Fibroblast of villous mesenchyme (primary cell): Measurements from ENCODE around the gene DENND5B. TPM values are rescaled to one million over a fixed set of nuclear protein-coding genes. Genes with fewer than 3 reads are reported as not detected.
A peak's percentile ranks its signal among the peaks of the same experiment; 100 is the strongest.

Experiments
- DNase-seq: peaks from one replicate; pipeline ENCODE4 v3.0.0-alpha.2; 2010; ENCODE audit warnings: low read depth
- H3K4me3 ChIP-seq: 2 replicates; pipeline ENCODE4 v1.5.1; 2011; ENCODE audit warnings: low read depth, mild to moderate bottlenecking, low read length
- CTCF ChIP-seq: IDR thresholded peaks from 2 replicates; pipeline ENCODE4 v1.5.1; 2012; ENCODE audit warnings: low read depth, mild to moderate bottlenecking, low read length; ENCODE audit not compliant: insufficient read depth
- total RNA-seq: library from RNA; depleted of rRNA; stranded (reverse); fragments of >200 nt; gene quantifications from 2 replicates; pipeline ENCODE4 v1.2.3, GENCODE V29; 2012

The DENND5B gene
- total RNA-seq, 1 donor = 11.7 TPM

GRCh38 chr12:31371256-31371620, 219.7 kb downstream of the DENND5B start:
- TF ChIP-seq CTCF = no peak
- DNase-seq = no peak
- no peak overlapping the region for H3K4me3 ChIP-seq

GRCh38 chr12:31370531-31371255, 220.2 kb downstream of the DENND5B start:
- TF ChIP-seq CTCF = no peak
- DNase-seq = peak; percentile 13
- no peak overlapping the region for H3K4me3 ChIP-seq

- peak overlapping the region; percentile 22 for H3K4me3 ChIP-seq
- TF ChIP-seq CTCF = no peak
- peak; percentile 79 for DNase-seq
Observed at GRCh38 chr12:31369712-31370521, 221.0 kb downstream of the DENND5B start.

- DNase-seq = peak; percentile 26
- H3K4me3 ChIP-seq = no peak overlapping the region
- TF ChIP-seq CTCF = no peak
Observed at GRCh38 chr12:31368666-31369361, 222.1 kb downstream of the DENND5B start.

GRCh38 chr12:31366104-31366621, 224.8 kb downstream of the DENND5B start:
- no peak for DNase-seq
- TF ChIP-seq CTCF = no peak
- no peak overlapping the region for H3K4me3 ChIP-seq

- H3K4me3 ChIP-seq = no peak overlapping the region
- TF ChIP-seq CTCF = no peak
- no peak for DNase-seq
Observed at GRCh38 chr12:31363831-31364230, 227.1 kb downstream of the DENND5B start.
